Activated CD4-positive, alpha-beta T cell treated with anti-CD3 and anti-CD28 coated beads for 1 hour (primary cell): ENCODE data around the gene NPBWR2.

ENCODE experiments used
- DNase-seq: peaks from one replicate; pipeline ENCODE4 v3.0.0-alpha.2; 2020

Gene NPBWR2

DNA sequence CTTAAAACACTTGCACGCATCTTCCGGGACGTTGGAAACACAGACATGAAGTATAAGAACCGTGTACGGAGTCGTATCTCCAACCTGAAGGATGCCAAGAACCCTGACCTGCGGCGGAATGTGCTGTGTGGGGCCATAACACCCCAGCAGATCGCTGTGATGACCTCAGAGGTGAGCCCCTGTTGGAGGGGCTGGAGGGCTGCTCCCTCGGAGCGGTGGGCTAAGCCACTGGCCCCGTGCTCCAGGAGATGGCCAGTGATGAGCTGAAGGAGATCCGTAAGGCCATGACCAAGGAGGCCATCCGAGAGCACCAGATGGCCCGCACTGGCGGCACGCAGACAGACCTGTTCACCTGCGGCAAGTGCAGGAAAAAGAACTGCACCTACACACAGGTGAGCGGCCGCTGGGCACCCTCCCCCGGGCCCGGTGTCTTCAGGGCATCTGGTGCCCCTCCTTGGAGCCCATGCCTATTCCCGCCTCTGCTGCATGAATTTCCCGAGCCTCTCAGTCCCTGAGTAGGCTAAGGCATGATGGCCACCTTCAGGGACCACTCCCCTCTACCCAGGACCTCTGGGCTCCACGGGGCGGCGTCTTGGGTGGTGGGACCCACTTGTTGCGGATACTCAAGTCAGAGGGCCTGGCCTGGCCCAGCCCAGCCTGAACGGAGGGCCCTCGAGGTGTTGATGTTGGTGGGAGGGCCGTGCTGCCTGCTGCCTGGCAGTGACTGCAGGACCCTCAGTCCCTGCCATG lies 36.9 kb downstream of the NPBWR2 start:
- no peak for DNase-seq

DNA sequence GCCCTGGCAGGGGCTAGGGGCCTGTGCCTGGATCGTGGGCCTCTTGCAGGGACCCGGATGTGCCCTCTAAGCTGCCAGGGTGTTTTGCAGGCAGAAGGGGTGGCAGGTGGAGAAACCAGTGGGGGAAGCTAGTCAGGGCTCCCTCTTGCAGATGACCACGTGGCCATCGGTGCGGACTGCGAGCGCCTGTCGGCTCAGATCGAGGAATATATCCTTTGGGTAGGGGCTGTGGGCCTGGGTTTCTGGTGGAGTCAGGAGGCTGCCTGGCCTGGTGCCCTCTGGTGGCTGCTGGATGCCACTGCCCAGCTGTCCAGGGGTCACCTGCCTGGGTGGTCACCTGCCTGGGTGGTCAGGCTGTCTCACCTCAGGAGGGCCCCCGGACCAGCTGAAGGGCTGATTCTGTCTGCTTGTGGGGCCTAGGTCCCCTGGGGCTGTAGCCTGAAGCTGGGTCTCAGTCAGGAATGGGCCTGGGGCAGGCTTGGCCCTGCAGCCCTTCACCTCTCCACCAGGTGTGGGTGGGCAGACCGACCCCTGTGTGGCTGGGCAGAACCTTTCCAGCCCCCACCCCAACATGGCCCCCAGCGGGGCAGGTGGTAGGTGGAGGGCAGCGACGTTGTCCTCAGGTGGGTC lies 37.6 kb downstream of the NPBWR2 start:
- DNase-seq = no peak

- no peak for DNase-seq
Measured at GRCh38 chr20:64069209-64069613, 38.2 kb downstream of the NPBWR2 start.

GRCh38 chr20:64068386-64069208 lies 38.8 kb downstream of the NPBWR2 start:
- DNase-seq = no peak

- no peak for DNase-seq
Measured at GRCh38 chr20:64067733-64068307, 39.5 kb downstream of the NPBWR2 start.

DNA sequence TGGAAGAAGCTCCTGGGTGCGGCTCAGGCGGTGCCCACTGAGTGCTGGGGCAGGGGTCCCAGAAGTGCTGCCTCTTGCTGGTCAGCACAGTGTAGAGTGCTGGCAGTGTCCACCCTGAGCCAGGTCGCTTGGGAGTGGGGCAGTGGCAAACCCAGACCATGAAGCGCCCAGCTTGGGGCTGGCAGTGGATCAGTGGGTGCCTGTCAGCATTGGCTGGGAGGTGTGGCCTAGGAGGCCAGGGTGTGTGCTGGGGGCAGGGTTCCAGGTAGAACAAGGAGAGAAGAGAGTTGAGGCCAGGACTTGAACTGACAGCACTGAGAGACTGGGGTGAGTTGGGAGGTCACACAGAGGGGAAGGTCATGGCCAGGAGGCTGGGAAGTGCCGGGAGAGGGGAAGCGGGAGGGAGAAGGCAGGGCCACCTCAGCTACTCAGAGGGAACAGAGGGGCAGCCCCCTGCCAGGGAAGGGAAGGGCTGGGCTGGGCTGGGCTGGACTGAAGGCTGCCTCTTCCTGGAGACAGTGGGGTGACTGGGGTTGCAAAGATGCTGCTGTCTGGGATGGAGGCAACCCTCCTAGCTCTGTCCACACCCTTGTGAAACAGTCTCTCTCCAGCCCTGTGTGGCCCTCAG lies 40.2 kb downstream of the NPBWR2 start:
- no peak for DNase-seq

DNA sequence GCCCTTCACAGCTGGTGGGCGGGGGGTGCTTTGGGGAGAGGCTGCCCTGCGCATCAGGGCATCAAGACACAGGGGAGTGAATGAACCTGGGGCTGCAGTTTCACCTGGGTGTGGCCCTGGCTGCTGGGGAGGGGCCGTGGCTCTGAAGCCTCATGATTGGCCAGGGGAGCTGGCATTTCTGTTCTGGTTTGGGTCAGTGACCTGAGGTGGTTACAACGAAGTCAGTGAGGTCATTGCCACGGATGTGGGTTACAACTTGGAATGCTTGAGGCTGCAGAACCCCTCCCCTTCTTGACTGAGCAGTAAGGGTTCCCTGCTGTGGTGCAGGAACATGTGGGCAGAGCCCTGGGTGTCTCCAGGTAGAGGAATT lies 41.4 kb downstream of the NPBWR2 start:
- DNase-seq = no peak

GRCh38 chr20:64065062-64065973 lies 42.0 kb downstream of the NPBWR2 start:
- DNase-seq = no peak

DNA sequence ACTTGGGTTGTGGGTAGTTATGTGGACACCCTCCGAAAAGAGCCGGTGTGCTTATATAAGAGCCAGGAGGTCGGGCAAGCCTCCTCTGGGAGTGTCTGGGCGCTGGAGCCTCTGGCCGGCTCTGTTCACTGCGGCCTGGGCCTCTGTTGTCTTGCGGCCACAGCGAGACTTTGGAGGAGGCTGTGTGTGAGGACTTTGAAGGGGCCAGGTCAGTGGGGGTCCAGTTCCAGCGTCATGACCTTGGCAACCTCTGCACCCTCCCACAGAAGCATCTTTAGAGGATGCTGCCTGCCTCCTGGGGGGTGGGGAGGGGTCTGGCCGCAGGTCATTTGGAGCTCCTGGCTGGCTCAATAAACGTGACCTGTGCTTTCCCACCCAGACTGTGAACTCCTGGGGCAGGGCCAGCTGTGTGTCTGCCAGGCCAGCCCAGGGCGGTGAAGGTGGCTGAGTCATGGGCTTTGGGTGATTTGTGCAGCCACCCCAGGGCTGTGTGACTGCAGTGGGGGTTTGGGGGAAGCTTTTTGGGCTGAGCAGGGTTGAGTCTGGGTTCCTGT lies 43.1 kb downstream of the NPBWR2 start:
- no peak for DNase-seq

GRCh38 chr20:64063389-64064144 lies 43.8 kb downstream of the NPBWR2 start:
- DNase-seq = no peak

DNA sequence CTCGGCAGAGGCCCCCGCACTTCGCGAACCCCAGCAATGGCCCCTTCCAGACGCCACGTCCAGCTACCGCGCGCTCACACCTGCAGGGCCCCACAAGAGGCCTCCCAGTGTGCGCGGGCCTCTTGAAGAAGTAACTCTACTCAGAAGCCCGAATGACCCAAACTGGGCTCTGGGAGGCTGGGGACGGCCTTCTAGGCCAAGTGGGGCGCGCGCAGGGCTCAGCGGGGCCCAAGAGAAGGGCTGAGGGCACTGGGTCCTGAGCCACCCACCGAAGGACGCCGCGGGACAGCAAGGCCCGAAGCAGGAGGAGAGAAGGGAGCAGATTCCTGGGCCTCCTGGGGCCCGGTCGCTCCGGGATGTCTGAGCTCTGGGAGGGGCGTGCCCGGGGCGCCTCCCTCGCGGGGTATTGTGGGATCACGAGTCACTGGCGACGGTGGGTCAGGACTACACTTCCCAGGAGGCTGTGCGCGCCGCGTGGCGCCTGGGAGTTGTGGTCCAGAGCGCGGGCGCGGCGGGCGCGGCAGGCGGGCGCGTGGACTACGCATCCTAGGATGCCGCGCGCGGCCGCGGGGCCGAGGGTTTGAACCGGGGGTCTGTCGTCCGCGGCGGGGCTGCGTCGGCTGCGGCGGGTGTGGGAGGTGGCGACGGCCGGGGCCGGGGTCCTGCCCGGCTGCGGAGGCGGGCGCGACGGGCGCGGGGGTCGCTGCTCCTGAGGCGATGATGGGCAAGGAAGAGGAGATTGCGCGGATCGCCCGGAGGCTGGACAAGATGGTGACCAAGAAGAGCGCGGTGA lies 44.6 kb downstream of the NPBWR2 start, which contains the start of gene TCEA2:
TCEA2 (plus strand) TSS at position 603 of the 793 bp plus-strand sequence; CDS start at position 718, 115 bp downstream.
- peak; percentile 92 for DNase-seq

GRCh38 chr20:64062276-64062595 lies 45.1 kb downstream of the NPBWR2 start:
- no peak for DNase-seq

DNA sequence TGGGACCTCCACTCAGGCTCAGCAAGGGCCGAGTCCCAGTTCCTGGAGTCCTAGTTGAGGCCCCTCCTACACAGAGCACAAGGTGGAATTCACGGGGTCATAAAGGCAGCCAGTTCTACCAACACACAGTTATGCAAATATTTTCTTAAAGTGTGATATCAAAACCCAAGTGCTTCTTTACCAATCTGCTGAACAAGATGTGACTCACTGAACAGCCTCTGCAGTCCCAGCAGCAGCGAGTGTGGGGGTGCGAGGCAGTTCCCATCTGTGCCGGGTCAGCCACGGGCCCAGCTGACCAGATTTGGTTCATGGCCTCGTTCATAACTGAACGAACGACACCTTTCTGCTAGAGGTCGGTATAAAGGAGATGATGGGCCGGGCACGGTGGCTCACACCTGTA lies 48.8 kb downstream of the NPBWR2 start:
- DNase-seq = no peak

- peak; percentile 66 for DNase-seq
Measured at GRCh38 chr20:64057628-64058498, 49.5 kb downstream of the NPBWR2 start.

GRCh38 chr20:64056889-64057627 lies 50.3 kb downstream of the NPBWR2 start:
- DNase-seq = no peak

- DNase-seq = no peak
Measured at GRCh38 chr20:64056639-64056888, 50.8 kb downstream of the NPBWR2 start.

- DNase-seq = no peak
Measured at GRCh38 chr20:64055893-64056638, 51.3 kb downstream of the NPBWR2 start.
